H4 (cell line): ENCODE data around the gene MRPL32. TPM values are rescaled to one million over a fixed set of nuclear protein-coding genes. Genes with fewer than 3 reads are reported as not detected.

Experiments used
- DNase-seq: peaks from one replicate; pipeline ENCODE4 v3.0.0-alpha.2; 2015; ENCODE audit warnings: low spot score
- total RNA-seq: library from RNA; depleted of rRNA; stranded (reverse); fragments of >200 nt; shearing (Covaris generic); gene quantifications from 2 replicates; pipeline ENCODE4 v1.2.3, GENCODE V29; 2014

MRPL32 gene
- total RNA-seq, 1 experiment from 2014 or later, result 145 TPM

GRCh38 chr7:42926204-42926603 is 6.0 kb upstream of the MRPL32 start:
- DNase-seq, result no peak

DNA sequence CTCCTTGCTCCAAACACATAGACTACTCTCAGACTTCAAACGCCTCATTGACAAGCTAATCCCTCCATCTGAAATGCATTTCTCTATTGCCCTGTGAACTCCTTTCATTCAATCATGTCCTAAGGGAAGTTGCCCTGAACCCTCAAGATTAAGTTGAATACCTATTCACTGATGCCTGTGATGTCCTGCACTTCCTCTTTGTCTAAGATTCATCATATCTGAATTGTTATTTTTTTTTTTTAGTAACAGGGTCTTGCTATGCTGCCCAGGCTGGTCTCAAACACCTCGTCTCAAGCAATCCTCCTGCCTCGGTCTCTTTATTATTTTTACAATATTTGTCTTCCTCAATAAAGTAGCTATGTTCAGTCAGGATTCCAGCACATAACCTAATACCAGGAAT is 3.4 kb upstream of the MRPL32 start:
- DNase-seq, result no peak

- no peak for DNase-seq
Measured at GRCh38 chr7:42929449-42929848, 2.7 kb upstream of the MRPL32 start.

GRCh38 chr7:42930889-42931288 is 1.3 kb upstream of the MRPL32 start:
- no peak for DNase-seq

- no peak for DNase-seq
Measured at GRCh38 chr7:42931447-42931833, 736 bp upstream of the MRPL32 start.

GRCh38 chr7:42932811-42933591 is 825 bp downstream of the MRPL32 start:
- DNase-seq, result no peak

DNA sequence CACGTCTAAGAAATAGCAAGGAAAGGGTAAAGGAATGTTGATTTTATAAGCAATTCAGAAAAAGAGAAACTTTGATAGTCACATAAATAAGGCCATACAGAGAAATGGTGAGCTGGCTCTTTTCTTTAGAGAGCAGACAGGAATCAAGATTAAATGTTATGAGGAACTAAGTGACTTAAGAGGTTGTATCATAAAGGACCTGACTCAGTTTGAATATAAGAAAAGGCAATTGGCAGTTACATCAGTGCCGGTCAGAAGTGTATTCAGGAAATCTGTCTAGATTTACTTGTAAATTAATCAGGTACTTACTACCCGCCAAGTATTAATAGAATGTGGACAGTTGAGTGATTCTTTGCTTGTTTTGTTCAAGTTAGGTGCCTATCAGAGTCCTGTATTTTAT is 2.1 kb downstream of the MRPL32 start:
- no peak for DNase-seq

- DNase-seq, result no peak
Measured at GRCh38 chr7:42935861-42936260, 3.7 kb downstream of the MRPL32 start.

- DNase-seq, result no peak
Measured at GRCh38 chr7:42939457-42940240, 7.5 kb downstream of the MRPL32 start.

DNA sequence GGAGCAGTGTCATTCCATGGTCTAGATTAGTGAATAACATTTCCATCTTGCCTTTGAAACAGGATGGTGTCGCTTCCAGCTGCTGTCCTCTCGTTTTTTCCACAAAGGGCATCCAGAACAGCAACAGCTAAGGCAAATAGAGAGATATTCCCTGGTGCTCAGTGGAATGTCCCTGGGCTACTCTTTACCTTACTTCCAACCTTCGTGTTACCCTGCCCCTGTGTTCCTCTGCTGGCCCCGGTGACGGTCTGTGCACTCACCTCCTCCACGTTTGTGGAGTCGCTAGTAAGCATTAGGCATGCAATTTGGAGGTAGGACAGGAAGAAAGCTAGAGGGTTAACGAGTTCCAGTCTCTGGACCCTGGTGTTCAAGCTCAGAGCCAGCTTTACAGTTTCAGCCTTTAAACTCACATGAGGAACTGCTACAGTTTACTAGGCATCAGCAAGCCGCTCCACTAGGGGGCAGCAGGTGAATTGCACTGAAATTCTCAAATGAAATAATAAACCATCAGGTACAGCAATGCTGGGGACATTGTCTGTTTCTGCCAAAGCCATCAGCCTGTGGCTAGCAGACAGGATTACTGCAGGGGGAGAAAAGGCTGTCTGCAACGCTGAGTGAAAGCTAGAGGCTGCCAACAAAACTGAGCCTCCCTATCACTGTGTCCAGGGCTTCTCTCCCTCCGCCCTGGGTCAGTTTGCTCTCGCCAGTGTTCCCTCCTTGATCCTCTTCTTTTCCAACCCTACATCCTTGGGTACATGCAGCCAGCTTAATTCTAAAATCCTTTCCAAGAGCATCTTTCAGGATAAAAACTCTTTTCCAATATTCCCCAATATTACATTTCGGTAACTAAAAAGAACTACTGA is 9.0 kb downstream of the MRPL32 start:
- DNase-seq, result peak; percentile 85

DNA sequence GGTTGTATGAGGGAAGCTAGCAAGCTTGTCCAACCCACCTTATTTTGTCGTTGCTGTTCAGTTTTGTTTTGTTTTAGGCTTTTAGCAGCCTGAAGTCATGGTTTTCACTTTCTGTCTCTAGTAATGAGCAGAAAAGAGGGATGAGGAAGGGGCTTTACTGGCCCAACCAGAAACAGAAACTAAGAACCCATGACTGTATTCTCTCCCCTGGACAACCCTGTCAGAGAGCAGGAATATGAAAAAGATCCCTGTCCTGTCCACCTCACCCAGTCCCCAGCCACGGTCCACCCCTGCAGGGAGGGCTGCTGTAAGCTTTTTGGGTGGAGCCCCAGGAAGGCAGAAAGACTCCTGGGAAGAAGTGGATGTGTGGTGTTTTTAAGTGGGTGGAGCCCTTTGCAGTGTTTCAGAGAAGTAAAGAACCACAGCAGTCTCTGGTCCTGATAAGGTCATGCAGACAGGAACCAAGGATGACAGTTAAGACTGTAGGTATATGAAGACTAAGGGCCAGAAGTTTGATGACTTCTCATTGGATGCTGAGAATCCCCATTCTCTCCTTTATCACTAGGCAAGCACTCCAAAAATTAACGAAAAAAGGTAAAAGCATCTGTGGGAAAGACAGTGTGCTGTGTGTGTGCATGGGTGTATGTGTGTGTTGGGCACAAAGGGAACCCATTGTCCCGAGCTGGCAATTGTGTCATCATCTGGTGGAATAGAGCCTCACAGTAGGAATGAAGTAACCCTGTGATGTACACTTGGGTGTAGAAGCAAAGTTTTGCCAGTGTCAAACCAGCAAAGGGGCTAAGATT is 13.8 kb downstream of the MRPL32 start:
- peak; percentile 53 for DNase-seq

DNA sequence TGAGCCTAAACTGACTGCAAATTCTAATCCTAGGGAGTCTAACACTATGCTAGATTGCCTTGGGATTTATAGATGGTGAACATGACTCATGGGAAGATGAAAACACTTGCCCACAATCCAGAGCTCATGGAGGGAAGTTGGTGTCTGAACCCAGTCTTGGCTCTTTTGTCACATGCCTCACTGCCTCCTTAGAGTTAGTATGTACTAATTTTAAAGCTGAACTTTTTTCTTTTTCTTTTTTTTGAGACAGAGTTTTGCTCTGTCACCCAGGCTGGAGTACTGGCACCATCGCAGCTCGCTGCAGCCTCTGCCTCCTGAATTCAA is 14.4 kb downstream of the MRPL32 start:
- DNase-seq, result no peak

GRCh38 chr7:42947521-42947920 is 15.3 kb downstream of the MRPL32 start:
- no peak for DNase-seq

DNA sequence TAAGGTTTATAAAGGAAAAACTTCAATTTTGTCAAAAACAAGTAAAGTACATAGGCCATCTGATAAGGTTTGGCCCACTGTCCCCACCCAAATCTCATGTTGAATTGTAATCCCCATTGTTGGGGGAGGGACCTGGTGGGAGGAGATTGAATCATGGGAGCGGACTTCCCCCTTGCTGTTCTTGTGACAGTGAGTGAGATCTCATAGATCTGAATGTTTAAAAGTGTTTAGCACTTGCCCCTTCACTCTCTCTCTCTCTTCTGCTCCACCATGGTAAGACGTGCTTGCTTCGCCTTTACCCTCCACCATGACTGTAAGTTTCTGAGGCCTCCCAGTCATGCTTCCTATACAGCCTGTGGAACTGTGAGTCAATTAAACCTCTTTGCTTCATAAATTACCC is 18.2 kb downstream of the MRPL32 start:
- DNase-seq, result no peak

- DNase-seq, result no peak
Measured at GRCh38 chr7:42952328-42952727, 20.2 kb downstream of the MRPL32 start.

DNA sequence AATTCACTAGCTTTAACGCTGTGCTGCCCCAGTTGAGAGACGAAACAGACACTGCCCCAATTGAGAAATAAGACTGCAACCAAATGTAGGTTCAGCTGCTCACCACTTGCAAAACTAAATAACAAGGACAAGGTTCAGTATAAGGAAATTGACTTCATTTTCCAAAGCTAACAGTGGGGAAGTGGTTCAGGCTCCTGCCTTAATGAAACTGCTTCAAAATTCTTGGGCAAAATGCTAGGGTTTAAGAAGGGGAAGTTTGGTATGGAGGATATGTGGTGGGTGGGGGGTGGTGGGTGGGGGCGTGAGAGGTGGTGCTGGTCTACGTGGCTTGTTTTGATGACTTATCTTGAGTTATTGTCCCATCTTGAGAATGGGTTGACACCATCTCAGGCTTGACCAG is 21.8 kb downstream of the MRPL32 start:
- no peak for DNase-seq

GRCh38 chr7:42956062-42956461 is 23.9 kb downstream of the MRPL32 start:
- DNase-seq, result no peak

DNA sequence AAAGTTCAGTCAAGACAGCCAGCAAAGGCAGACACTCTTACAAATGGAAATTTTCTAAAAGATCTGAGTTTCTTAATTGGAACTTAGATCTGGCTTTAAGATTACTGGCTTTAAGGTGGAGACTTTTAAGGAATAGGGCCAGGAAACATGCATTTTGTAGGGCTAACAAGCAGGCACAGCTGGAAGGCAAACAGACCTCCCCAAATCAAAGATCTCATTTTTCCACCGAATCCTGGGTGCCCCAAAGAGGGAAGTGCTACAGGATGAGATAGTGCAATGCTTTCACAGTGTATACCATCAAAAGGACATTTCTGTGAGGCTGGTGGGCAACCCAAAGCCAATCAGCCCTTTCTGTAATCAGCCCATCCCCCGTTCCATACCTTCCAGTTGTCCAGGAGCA is 27.4 kb downstream of the MRPL32 start:
- no peak for DNase-seq

DNA sequence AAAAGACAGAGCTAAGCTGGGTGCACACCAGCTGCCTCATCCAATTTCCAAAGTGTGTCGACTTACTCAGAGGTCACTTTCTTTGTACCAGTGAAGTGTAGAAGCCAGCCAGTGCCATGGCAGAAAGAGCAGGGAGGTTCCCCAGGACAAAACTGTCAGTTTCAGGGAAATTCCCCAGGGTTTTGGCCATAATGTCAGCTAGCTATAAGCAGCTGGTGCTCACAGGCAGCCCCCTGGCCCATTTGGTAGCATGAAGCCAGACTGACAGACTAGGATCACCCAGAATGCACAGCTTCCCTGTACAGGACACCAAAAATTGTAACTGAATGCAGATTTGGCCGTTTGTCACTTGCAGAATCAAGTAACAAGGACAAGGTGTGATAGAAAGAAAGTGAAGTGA is 28.6 kb downstream of the MRPL32 start:
- no peak for DNase-seq

- DNase-seq, result no peak
Measured at GRCh38 chr7:42961170-42961569, 29.0 kb downstream of the MRPL32 start.

DNA sequence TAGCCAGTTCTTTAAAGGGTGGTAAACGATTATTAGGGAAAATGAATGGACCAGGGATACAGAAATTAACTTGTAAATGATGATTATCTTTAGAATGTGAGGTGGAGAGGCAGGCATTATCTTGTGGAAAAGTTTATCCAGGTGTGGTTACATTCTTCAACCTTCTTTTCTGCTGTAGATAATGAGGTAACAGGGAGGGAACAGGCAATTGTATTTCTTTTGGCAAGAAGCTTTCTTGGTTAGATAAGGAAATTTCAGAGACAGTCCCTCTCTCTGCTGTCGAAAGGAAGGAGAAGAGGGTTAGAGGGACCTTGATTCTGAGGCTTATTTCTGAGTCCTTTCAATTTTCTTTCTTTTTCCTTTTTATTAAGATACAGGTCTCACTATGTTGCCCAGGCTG is 32.1 kb downstream of the MRPL32 start:
- DNase-seq, result no peak
